Measurements from ENCODE around the gene PBRM1. TPM values are rescaled to one million over a fixed set of nuclear protein-coding genes. Genes with fewer than 3 reads are reported as not detected.

The PBRM1 gene
- total and polyA plus RNA-seq, 8 donors: 6.0 to 130 (median 64.9) TPM

GRCh38 chr3:52633786-52634185 is 51.9 kb downstream of the PBRM1 start:
- Histone ChIP-seq H3K36me3 (peaks cover 32 to 96% (median 86%) of the 10 kb centered on the region in 4 donors), H3K9me3 (no peaks in the 10 kb centered on the region)
- TF ChIP-seq CTCF (IDR thresholded peaks at IDR 0.05): no peak
- TF ChIP-seq POLR2A (IDR thresholded peaks at IDR 0.05): no peak
- TF ChIP-seq POLR2AphosphoS5 (IDR thresholded peaks at IDR 0.05): no peak
- no peak for TF ChIP-seq EP300 (IDR thresholded peaks at IDR 0.05)

GRCh38 chr3:52625041-52625440 is 60.7 kb downstream of the PBRM1 start:
- H3K9me3 ChIP-seq: no peaks in the 10 kb centered on the region
- H3K4me3 ChIP-seq: no peak overlapping the region
- peaks cover 15 to 91% (median 75%) of the 10 kb centered on the region in 4 donors for H3K36me3 ChIP-seq
- peaks cover 0 to 9% (median 0%) of the 10 kb centered on the region in 4 donors for H3K4me1 ChIP-seq
- no peak for DNase-seq
- TF ChIP-seq POLR2AphosphoS5 (IDR thresholded peaks at IDR 0.05): no peak
- TF ChIP-seq POLR2A (IDR thresholded peaks at IDR 0.05): no peak
- TF ChIP-seq EP300 (IDR thresholded peaks at IDR 0.05): no peak
- no peak for TF ChIP-seq CTCF (IDR thresholded peaks at IDR 0.05)
- no peak overlapping the region for H3K27ac ChIP-seq
- H3K27me3 ChIP-seq: no peaks in the 10 kb centered on the region
- 85 to 92% (median 91%) methylated on average over 3 of the region's 3 CpGs for WGBS, 5 donors
- intact Hi-C loops (cut with DNase I; ENCODE audit: low total_unique reads): no loop called here

More at GRCh38 chr3:52633786-52634185, 51.9 kb downstream of the PBRM1 start:
- WGBS, 5 donors: 92 to 96% (median 94%) methylated on average over 3 of the region's 3 CpGs
- Histone ChIP-seq H3K27ac (no peak overlapping the region), H3K27me3 (no peaks in the 10 kb centered on the region), H3K4me3 (no peak overlapping the region), H3K4me1 (no peaks in the 10 kb centered on the region)
- intact Hi-C loops (cut with DNase I; ENCODE audit: low total_unique reads): no loop called here
- no peak for DNase-seq

- Histone ChIP-seq H3K36me3 (peaks cover 21 to 94% (median 79%) of the 10 kb centered on the region in 4 donors), H3K4me3 (no peak overlapping the region), H3K27me3 (no peaks in the 10 kb centered on the region), H3K27ac (no peak overlapping the region), H3K4me1 (peaks cover 0 to 9% (median 0%) of the 10 kb centered on the region in 4 donors), H3K9me3 (no peaks in the 10 kb centered on the region)
- intact Hi-C loops (cut with DNase I; ENCODE audit: low total_unique reads): no loop called here
- TF ChIP-seq POLR2A (IDR thresholded peaks at IDR 0.05): no peak
- no peak for TF ChIP-seq CTCF (IDR thresholded peaks at IDR 0.05)
- TF ChIP-seq POLR2AphosphoS5 (IDR thresholded peaks at IDR 0.05): no peak
- TF ChIP-seq EP300 (IDR thresholded peaks at IDR 0.05): no peak
- no peak for DNase-seq
- WGBS, 5 donors: 52 to 67% (median 54%) methylated on average over 2 of the region's 2 CpGs
Observed at GRCh38 chr3:52623234-52623792, 62.4 kb downstream of the PBRM1 start.

GRCh38 chr3:52620580-52620979 is 65.1 kb downstream of the PBRM1 start:
- peaks cover 27 to 94% (median 79%) of the 10 kb centered on the region in 4 donors for H3K36me3 ChIP-seq
- TF ChIP-seq EP300 (IDR thresholded peaks at IDR 0.05) (no peak), POLR2A (IDR thresholded peaks at IDR 0.05) (no peak), CTCF (IDR thresholded peaks at IDR 0.05) (no peak), POLR2AphosphoS5 (IDR thresholded peaks at IDR 0.05) (no peak)
- H3K9me3 ChIP-seq: no peaks in the 10 kb centered on the region
- DNase-seq: no peak
- no peak overlapping the region for H3K4me3 ChIP-seq
- WGBS, 5 donors: 84 to 96% (median 94%) methylated on average over 2 of the region's 2 CpGs
- no peak overlapping the region for H3K27ac ChIP-seq
- intact Hi-C loops (cut with DNase I; ENCODE audit: low total_unique reads): no loop called here
- no peaks in the 10 kb centered on the region for H3K27me3 ChIP-seq
- peaks cover 0 to 9% (median 0%) of the 10 kb centered on the region in 4 donors for H3K4me1 ChIP-seq

Measured in stomach (tissue), 9 donors.